GM21529 (cell line): ENCODE measurements around the gene VTI1A.

Experiments used
- ATAC-seq: cut with Tn5 transposase; IDR thresholded peaks from one replicate; pipeline ENCODE4 v1.9.1; 2021; ENCODE audit not compliant: unreplicated experiment

Gene VTI1A

DNA sequence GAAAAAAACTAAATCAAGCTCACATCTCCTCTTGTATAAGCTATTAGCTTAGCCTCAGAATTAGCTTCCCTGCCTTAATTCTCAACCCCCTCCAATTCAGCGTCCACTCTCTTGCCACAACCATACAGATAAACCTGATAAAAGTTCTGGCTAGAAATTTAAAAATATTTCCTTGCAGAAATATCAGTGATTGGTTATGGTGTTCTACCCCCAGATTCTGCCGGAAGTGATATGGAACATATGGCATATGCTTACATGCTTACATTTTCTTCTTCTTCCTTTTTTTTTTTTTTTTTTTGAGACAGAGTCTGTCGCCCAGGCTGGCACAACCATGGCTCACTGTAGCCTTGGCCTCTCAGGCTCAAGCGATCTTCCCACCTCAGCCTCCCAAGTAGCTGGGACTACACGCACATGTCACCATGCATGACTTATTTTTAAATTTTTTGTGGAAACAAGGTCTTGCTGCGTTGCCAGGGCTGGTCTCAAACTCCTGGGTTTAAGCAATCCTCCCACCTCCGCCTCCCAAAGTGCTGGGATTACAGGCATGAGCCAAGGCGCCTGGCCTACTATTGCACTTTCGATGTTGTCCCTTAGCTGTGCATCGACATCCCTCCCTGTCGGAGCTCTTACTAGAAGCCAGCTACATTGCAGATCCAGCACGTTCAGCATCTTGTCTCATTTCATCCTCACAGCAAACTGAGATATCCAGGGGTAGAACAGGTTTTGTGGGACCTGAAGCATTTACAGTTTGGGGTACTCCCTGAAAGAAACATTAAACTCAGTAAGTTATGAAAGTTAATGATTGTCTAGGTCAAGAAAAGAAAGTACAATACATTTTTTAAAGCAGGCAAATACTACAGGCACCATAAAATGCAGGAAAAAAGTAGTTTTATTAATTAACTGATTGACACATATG is 297.4 kb downstream of the VTI1A start:
- ATAC-seq: no peak

DNA sequence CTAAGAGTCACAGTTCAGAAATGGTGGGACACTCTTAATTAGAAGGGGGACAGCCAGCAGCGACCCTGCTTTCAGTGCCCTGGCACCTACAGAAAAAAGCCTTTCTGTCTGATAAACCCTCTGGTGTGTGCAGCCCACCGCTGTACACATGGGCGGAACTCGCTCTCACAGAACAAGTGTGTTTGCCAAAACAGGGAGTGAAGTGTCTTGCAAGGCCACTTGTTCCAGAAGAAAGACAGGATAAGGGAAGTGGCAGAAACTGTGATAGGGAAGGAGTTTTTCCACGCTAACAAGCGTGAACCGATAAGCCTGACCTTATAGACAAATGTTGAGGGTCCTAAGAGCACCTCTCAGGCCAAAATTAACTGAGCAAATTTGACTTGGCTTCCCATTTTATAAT is 299.3 kb downstream of the VTI1A start:
- ATAC-seq: no peak

DNA sequence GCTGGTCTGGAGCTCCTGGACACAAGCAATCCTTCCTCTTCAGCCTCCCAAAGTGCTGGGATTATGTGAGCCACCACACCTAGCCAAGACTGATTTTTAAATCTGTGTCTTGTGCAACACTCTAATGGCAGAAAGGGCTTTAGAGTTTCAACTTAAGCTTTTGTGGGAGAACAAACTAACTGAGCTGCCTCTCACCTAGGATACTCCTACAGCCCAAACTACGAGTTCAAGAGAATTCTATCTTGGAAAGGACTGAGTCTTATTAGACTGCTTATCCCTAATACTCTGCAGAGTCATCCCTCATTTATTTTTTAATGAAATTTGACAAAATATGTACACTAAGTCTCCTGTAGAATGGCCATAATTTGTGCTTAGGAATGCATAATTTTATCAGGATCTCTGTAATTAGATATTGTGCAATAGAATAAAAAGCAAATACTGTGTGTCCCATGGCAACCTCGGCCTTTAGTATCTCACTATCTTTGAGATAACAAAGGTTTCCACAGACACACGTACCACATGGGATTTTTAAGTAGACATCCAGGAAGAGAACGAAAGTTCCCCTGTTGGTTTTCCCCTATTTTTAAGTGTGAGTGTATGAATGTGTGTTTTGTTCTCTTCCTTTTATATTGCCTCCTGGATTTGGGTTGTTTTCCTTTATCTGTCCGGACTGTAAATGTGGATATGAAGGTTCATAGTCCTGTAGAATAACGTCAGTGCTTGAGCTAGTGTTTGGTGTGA is 303.6 kb downstream of the VTI1A start:
- ATAC-seq: no peak

DNA sequence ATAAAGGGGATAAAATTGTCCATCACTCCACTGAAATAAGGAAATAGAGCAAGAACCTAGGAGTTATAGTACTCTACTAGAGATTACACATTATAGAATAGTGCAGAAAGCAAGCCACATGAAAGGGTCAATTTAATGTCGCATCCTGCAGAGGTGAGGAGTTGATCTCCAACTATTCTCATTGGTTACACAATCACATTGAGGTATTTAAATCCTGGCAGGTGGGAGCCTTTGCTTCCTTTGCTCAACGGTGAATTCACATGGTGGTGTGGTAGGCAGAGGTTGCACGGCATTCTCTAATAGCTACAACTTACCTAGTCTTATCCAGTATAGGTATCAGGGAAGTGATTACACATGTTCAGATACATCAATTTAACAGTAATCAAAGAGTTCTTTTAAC is 304.6 kb downstream of the VTI1A start:
- ATAC-seq: no peak

DNA sequence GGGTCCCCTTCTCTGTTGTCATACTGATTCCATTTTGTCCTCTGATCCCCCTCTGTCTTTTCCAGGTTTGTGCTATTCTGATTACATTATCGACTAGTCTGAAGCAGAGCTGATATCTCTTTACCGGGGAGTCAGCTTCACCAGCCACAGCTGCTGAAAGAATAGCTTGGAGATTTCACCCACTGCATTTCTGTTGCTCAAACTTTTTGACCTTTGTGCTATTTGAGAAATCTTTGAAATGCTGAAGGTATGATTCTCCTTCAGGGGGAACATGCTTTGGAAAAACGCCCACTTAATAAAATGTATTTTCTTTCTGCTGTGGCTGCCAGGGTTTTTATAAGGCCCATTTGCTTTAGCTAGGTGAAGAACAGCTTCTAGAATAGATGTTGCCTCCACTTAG is 305.3 kb downstream of the VTI1A start:
- no peak for ATAC-seq

DNA sequence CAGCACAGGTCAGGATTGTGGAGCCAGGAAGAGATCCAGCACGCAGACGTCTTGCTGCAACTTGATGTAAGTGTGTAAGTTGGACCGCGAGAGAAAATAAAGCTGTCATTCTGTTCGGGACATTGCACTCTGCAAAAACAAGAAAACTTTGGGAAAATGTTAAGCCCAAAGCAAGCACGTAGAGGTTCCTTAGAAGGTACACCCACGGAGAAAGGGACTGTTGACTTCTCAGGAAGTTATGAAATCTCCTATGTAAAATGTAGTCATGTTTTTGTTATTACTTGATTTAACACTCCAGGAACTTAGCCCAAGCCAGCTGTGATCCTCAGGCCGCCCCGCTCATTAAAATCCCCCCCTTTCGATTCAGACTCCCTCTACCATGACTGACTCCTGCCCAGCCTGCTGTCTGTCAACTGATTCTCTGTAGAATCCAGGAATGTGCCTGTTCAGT is 307.0 kb downstream of the VTI1A start:
- no peak for ATAC-seq

DNA sequence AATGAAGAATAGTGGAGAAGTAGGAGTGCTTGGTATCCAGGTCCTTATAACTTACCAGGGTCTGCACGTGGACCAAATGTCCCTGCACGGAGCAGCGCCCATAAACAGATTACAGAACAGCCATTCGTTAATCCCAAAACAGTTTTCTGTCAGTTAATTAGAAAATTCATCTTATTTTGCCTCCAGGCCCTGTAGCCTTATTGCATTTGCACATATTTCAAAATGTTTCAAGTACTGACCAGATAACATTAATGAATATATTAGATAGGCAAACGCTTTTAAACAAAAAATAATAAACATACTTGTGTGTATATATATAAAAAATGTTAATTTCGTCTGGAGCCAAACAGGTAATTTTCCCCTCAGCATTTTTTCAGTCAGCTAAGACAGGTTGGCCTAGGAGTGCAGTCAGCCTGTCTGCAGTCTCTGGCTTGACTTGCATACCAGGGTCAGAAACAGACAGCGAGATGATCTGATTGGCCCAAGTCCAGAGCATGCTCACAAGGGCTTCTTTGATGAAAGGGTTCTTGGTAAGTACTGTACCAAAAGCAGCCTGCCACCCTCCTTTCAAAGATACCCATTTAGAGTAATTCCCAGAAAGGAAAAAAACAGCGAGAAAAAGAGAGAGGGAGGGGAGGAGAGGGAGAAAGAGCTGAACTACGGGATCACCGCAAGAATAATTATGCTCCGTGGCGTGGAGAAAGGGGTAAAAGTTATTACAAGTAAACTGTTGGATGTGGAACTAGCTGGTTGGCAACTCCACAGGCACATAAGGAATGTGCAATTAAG is 308.6 kb downstream of the VTI1A start:
- ATAC-seq: no peak

DNA sequence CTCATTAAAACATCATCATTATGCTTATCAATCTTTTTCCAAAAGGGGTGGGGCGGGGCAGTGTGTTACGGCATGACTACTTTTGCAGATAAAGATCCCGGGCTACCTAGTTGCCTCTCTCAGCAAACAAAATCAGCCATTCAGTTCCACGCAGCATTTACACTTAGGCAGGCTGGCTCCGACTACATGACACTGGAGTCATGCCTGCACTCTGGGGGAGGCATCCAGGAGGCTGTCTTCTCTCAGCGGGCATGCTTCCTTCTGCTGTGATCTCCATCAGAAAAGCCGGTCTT is 309.2 kb downstream of the VTI1A start:
- no peak for ATAC-seq

DNA sequence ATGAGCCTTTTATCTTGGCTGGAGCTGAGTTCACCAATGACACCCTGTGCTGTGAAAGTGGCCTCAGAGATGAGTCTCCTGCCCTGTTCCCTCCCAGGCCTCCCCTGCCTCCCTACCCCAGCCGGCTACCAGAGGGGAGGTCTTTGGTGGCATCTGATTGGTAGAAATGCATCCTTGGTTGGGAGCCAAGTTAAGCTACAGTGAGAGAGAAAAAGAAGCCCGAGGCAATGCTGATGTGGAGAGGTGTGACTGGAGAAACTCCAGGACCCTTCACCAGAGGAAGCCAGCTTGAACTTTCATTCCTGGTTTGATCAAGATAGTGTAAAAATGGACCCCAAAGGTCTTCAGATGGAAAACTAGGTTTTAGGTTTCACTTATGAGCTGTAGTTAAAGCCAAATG is 311.9 kb downstream of the VTI1A start:
- ATAC-seq: no peak

DNA sequence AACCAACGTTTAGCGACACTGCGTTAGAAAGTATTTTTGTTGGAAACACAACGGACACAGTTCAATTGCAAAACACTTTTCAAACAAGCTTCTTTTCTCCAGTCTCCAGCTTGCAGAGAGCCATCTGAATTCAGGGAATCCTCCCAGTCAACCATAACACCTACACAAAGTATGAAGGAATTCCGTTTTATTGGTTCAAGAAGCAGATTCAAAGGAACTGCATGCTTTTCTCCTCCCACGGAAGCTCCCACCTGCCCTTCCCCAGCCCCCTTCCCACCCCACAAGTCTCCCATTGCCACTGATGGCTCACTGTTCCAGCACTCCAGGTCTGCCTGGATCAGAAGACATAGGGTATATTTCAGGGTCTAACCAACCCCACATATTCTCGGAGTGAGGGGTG is 312.5 kb downstream of the VTI1A start:
- ATAC-seq: no peak

DNA sequence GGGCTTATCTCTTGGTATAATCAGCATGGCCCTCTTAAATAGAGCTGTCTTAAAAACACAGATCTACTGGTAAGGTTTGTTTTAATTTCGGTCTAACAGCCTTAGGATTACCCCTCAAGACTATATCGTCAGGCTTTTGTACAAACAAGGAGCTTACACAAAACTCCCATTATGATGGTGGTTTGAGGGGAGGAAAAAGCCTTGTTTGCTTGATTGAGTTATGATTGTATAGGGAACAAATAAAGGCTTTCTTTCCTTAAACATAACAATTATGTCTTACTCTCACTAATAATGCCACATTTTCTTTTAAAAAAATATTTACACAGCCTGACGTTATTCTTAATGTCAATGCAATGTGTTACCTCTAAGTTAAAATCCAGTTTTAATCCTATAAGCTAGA is 314.2 kb downstream of the VTI1A start:
- ATAC-seq: no peak

DNA sequence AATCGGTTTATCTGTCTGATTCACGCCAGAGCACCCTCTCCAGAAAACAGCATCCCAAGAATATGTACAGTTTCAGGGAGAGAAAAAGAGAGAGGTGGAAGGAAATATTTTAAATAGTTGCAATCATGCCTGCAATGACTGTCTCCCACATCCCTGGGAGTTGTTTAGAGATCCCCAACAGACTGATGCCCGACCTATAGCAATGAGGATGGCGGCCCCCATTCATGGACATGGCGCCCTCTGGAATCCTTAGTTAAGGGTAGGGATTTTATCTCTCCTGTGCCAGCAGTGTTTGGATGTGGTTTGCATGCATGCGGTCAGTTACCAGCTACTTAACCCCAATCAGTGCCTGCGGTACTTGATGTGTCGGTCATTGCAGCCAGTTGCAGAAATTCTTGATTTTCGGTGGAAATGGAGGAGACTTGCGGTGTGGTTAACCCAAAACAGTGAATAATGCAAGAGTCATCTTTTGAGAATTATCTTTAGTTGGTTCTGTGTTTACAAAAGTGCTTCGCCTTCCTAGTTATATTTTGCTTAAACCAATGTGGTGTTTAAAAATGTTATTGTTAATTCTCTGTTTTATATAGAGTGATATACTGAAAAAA is 317.0 kb downstream of the VTI1A start:
- ATAC-seq: no peak

DNA sequence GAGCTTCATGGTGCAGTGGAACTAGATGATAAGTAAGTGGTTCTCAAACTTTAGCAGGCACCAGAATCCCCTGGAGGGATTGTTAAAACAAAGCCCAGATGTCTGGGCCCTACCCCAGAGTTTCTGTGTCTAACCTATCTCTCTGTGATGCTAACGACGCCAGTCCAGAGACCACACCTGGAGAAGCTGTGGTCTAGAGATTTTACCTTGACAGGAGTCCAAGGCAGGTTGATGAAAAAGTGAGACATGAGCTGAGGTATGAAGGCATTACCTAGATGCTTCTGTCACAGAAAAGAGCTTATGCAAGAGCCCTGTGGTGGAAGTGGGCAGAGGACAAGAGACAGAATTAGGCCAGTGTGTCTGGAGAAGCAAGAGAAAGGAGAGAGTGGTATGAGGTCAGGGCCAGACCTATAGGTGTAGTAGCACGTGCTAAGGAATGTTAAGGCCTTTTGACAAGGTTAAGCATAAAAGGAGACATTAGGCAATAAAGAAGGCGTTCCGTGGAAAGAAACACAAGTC is 318.8 kb downstream of the VTI1A start:
- no peak for ATAC-seq

DNA sequence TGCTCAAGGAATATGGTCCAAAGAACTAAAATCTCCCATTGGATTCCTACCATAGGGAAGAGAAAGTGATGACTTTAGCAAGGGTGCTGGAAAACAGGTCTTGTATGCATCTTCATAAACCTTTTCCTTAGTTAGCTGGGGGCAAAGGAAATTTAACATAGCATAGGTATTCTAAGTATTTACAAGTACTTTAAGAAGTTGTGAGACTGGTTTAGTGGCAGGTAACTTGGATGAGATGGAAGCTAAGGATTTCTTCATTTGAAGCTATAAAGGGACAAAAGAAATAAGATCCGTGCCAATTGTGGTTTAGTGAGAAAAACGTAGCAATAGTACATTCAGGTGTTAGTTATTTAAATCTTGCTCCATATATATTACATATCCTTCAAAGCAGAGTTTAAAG is 319.6 kb downstream of the VTI1A start:
- no peak for ATAC-seq

DNA sequence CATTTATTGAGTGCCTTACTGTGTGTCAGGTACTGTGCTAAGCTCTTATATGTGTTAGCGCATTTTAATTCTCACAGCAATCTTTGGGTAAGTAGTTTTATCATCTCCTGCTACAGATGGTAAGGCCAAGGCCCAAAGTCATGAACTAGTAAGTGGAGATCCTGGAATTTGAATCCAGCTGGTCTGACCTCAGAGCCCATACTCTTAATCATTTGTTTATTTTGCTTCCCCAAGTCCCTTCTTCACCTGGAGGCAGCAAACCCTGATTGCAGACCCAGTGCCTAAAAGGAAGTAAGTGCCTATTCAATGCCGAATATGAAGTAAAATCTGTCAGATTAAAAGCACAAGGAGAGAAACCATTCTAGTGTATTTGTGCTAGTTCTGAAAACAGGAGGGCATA is 320.1 kb downstream of the VTI1A start:
- ATAC-seq: no peak

DNA sequence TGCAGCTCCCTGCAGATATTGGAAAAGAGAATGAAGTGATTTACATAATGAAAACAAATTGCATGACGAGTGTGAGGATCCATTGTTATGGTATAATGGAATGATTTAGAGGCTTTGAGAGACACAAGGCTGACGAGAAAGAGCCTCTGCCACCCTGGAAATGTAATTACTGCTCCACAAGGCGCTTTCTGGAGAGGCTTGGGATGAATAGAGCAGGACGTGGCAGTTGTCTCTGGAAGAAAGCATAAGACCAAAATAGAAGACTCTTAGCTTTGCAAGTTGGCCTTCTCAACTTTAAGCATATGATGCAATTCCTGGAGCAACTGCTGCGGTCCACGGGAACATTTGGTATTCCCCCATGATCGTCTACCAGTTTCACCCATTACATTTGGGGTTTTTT is 321.1 kb downstream of the VTI1A start:
- no peak for ATAC-seq

DNA sequence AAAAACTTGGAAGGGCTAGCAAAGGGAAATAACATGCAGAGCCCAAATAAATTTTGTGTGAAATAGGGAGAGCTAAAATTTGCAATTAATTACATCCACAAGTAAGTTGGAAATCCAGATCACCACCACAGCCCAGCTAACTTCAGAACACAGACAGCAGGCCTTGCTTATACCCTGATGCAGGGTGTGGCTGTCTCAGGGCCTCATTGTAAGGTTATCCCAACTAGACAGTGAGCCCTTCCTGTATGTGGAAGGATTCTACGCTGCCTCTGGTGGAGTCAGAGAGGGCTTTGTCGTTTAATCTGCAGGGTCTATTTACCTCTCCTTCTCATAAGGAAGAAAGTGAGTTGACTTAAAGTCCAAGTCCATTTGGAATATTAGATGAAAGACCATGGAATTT is 322.1 kb downstream of the VTI1A start:
- no peak for ATAC-seq

DNA sequence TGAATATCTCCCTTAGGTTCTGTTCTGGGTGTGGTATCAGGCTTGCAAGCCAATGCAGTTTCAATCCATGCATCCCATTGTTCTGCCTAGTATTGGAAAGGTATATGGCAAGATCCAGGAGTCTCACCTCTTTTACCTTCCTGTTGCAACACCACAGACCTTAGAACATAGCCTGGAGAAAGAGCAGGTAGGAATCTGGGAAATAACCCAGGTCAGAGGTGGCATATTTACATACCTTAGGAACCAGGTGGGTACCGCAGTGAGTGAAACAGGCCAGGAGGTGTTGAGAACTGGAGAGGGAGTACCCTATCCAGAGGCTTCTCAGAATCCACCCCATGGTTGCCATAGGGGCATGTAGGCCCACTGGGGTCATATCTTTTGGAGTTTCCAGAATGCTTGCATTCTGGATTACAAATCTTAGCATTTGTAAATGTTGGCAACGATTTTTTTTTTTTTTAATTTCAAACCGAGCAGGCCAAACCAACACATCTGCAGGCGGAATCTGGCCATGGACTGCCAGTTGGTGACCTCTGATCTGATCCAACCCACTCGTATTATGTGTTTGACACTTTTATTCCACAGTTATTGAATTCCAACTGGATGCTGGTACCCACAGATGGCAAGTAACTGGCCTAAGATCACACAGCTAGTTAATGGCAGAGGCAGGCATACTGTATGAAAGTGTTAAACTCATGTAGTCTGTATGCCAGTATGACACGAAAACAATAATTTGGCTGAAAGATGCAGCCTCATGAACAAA is 322.8 kb downstream of the VTI1A start:
- no peak for ATAC-seq

DNA sequence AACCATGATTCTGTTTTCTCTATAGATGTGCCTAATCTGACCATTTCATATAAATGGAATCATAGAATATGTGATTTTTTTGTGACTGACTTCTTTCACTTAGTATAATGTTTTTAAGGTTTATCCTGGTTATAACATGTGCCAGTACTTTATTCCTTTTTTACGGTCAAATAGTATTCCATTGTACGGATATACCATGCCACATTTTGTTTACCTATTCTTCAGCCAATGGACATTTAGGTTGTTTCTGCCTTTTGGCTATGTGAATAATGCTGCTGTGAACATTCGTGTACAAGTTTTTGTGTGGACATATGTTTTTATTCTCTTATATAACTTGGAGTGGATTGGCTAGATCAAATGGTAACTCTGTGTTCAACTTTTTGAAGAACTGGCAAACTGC is 324.7 kb downstream of the VTI1A start:
- ATAC-seq: no peak

DNA sequence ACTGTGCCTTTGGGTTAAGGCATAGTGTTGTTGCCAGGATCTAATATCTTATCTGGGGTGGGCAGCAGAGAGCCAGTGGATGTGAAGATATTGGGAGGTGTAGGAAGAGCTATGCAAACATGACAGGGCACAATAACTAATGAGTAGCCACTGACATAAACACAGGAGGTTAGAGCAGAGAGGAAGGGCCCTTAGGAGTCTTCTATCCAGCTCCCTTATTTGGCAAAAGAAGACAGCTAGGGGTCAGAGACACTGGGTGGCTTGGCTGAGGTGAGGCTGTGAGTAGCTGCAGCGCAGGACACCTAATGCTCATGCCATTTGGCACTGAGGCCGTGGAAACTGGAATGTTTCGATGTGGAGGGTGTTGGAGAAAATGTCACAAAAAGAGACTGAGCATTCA is 326.8 kb downstream of the VTI1A start:
- no peak for ATAC-seq
